GM12801 (cell line): ENCODE data around the gene ATP2B2.

Experiments
- TF ChIP-seq, protein P1 (sequence below): IDR thresholded peaks from one replicate; pipeline ENCODE4 v1.5.1; 2011; ENCODE audit warnings: control low read depth; ENCODE audit not compliant: insufficient read length; ENCODE audit errors: extremely low read depth

The ATP2B2 gene

DNA sequence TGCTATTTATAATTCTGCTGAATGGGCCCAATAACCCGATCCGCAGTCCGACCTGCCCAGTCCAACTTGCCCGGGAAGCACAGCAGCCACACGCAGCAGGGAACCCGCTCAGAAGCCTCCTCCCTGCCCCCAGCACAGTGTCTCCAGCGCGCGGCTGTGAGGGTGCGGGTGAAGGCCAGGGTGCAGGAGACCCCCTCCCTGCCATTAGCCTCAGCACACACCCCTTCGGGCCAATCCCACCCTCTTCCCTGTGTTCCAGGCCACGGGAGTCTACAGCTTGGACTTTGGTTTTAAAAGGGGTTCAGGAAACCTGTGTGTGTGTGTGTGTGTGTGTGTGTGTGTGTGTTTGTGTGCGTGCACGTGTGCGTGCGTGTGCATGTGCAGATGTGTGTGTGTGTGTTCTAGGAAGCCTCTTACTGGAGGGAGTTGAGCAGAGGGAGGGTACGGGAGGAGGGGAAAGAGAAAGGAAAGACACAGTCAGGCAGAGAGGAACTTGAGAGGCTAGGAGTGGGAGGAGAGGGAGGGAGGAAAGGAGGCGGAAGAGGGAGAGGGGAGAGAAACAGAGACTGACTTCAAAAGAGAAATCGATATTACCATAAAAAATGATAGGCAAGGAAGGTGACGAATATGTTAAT lies 34.2 kb downstream of the ATP2B2 start:
- TF ChIP-seq, protein P1, sequence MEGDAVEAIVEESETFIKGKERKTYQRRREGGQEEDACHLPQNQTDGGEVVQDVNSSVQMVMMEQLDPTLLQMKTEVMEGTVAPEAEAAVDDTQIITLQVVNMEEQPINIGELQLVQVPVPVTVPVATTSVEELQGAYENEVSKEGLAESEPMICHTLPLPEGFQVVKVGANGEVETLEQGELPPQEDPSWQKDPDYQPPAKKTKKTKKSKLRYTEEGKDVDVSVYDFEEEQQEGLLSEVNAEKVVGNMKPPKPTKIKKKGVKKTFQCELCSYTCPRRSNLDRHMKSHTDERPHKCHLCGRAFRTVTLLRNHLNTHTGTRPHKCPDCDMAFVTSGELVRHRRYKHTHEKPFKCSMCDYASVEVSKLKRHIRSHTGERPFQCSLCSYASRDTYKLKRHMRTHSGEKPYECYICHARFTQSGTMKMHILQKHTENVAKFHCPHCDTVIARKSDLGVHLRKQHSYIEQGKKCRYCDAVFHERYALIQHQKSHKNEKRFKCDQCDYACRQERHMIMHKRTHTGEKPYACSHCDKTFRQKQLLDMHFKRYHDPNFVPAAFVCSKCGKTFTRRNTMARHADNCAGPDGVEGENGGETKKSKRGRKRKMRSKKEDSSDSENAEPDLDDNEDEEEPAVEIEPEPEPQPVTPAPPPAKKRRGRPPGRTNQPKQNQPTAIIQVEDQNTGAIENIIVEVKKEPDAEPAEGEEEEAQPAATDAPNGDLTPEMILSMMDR, result no peak

DNA sequence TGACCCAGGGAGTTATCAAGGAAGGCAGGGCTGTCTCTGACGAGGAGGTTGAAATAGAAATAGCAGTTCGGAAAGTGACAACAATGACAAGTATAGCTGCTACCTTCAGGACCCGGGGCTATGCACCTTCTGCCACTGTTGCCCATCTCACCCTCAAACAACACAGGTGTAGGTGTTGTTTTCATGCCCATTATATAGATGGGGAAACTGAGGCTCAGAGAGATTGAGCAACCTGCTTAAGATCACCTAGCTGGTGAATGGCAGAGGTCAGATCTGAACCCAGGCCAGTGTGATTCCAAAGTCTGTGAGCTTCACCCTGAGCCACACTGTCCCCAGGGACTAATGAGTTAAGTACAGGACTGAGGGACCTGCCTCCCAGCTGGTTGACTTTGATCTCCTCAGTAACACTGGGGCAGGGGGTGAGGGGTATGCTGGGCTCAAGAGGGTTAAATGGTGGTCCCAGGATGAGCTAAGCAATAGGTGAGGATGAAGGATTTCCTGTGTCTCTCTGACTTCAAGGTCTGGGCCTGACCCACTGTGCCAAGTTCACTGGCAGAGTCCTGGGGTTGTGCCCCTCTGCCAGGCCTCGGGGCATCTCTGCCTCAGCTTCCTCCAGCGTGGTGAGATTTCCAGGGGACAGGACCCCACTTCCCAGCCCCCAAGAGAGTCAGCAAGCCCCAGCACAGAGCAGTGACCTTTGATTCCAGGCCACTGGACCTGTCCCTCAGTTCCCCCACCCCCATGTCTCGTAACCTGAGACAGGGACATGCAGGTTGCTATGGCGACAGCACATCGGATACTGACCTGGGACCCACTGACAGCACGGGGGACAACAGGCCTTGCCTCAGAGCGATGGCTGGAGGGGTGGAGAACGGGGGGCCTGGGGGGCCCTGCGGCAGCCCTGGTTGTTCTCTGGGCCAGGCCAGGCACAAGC lies 35.0 kb downstream of the ATP2B2 start:
- TF ChIP-seq, protein P1, result no peak

DNA sequence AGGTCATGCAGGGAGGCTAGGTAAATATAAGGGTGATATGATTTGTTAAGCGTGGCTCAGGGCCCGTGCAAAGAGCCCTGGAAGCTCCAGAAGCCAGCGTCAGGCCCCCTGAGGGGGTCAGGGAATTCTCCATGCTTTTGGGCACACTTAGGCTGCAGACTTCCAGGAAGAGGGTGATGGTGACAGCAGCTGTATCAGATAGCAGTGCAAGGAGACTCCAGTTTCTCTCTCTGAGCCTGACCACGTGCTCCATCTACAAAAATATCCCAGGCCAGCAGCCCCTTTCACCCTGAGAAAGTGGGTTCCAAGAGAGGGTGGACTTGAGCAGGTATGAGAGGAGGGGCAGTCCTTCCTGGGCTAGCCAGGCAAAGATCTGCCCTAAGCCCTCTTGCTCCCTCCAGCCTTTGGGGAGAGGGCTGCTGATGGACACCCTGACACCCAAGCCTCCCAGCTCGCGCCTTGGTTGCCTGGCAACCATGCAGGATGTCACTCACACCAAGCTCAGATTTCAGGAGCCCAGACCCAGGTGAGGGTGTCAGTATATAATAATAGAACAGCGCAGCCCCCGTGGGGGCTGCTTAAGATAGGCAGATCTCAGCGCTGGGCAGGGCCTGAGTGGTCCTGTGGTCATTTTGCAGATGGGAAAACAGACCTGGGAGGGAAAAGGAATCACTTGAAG lies 35.8 kb downstream of the ATP2B2 start:
- TF ChIP-seq, protein P1, result no peak

DNA sequence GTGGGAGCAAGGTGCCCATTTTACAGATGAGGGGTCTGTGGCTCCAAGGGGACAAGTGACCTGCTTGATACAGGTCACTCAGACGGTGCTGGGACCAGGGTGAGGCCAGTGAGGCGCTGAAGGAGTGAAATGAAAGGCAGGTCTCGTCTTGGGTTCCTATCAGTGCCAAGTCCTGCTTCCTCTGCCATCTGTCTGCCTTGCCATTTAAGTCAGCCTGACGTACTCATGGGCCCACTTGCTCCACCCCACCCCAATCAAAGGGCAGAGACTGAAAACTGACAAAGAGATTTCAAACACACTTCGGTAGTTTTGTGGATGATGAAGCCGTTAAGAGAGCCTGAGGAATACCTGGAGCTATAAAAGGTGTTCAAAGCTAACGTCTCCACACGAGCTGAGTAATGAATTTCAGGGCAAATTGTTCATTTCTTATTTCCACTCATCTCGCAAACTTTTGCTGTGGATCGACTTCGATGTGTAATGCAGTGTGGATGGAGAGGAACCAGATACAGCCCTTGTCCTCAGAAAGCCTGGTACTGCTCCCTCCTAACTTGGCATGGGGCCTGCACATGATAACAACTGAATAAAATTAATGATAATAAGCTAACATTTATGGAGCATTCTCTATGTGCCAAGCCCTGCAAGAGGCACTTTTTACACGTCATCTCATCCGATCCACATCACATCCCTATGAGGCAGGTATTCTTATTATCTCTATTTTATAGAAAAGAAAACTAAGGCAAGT lies 36.6 kb downstream of the ATP2B2 start:
- TF ChIP-seq, protein P1, result no peak

DNA sequence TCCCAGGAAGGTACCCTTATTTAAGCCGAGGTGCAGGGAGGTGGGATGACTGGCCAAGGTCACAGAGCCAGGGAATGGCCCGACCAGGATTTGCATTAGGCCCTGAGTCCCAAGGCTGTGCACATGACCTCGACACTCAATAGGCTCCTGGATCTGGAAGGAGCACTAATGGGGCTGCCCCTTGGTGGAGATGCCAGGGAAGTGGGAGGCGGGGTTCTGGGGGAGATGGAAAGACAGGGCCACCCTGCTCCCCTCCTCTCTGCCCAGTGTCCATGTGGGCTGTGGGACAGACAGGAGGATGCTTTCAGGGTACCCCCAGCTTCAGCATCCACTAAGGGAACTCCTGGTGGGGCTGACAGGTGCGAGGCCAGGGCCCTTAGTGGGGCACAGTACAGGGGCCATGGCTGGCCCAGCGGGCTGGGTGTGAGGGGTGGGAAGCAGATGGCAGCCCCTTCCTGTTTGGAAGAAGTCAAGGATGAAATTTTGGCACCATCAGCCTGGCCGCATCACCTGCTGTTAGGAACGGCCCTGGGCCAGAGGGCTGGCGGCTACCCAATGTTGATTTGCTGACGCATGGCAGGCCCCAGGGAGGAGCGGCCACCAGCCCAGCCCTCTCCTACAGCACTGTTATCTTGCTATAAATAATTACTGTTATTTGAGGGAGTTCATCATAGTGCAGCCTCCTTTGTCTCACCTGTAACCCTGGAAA lies 37.3 kb downstream of the ATP2B2 start:
- TF ChIP-seq, protein P1, result no peak

DNA sequence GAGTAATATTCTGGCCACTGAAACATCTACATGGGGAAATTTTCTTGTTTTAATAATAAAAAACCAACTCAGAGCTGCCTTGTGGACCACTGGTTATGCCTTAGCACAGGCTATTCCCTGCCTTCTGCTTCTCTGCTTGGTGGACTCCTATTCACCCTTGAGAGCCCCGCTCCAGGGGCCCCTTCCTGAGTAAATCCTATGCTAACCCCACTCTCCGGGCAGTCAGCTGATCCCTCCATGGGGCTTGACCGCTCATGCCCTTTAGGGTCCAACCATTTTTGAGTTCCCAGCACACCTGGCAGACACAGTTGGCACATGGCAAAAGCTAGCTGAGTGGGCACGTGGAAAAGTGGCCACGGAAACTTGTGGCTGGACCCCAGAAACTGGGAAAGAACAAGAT lies 38.2 kb downstream of the ATP2B2 start:
- TF ChIP-seq, protein P1, result no peak
